SIG-M5 treated with dmso at 0.1 percent for 504 hours (cell line): Measurements from ENCODE around the gene ZNF410.

Experiments used
- DNase-seq: peaks from one replicate; lab custom pipeline; 2025; ENCODE audit not compliant: unreplicated experiment; lab: John Stamatoyannopoulos, UW

Gene ZNF410

DNA sequence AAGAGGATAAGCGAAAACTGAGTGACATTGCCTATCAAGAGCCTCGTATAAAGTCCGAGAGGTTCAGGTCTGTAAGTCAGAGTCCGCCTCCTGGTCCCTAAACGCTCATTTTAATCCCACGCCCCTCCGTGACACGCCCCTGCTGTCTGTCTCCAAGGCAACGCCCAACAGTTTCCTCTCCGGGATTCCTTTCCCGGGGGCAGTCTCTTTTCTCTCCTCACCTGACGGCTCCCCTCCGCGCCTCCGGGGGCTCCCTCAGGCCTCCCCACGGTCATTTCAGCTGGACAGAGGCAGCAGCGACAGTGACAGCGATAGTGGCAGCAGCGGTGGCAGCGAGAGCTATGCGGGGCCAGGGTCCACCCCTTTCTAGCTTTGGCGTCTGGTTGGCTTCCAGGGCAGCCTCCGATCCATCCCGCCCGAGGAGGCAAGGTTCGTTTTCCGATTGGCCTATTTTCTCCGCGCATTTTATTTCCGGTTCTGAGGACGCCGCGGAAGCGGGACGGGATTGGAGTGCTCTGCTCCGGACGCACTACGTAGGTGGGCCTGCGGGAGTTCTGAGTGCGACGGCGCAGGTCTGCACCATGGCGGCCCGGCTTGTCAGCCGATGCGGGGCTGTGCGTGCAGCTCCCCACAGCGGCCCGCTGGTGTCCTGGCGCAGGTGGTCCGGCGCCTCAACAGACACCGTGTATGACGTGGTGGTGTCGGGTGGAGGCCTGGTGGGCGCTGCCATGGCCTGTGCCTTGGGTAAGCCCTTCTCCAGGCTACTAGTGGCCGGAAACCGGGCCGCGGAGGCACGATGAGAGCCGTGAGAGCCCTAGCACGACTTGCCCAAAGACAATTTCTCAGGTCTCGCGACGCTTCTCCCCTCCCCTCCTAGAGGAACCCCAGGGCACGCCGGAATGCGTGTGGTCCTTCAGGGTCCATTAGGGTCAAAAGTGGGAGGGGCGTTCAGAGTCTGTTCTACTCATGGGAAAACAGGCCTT is 63.4 kb downstream of the ZNF410 start, which contains the start of the genes COQ6 and FAM161B:
Gene COQ6 (plus strand): TSS at position 551 of the 983 bp plus-strand sequence. CDS start 31 bp downstream, at position 582.
Gene FAM161B (minus strand): TSS at position 343 of the 983 bp plus-strand sequence. CDS start 68 bp downstream, at position 275.
- peak; percentile 97 for DNase-seq

DNA sequence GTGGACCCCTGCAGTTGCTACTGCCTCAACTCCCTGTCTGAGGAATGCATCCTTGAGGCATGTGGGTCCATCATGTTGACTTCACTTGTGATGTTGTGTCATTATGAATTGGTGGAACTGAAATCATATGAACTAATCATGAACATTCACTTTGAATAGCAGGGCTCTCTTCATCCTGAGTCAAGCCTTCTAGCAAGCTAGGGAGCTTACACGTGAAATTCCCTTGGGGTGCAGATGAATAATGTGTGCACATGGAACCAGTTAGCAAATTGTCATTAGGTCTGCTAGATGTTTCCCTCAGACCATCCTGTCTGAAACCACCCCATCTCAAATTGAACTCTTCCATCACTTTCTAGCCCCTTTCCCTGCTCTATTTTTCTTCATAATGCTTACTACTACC is 67.1 kb downstream of the ZNF410 start:
- DNase-seq = no peak

DNA sequence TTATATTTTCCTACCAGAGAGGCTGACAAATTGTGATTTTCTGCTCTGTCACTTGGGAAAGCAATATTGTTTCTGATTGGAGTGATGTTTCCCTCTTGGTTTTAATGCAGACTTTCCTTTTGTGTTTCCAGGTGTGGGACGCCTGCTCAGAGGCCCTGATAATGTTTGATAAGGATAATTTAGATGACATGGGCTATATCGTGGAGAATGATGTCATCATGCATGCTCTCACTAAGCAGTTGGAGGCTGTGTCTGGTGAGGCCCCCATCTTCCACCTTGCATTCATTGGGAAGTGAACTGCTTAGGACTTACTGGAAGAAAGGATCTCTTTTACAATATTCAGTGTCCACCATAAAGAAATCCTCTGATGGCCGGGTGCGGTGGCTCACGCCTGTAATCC is 69.0 kb downstream of the ZNF410 start:
- DNase-seq = no peak

- no peak for DNase-seq
These were observed 71.9 kb downstream of the ZNF410 start for GRCh38 chr14:73958591-73958990.

- no peak for DNase-seq
These were observed 74.5 kb downstream of the ZNF410 start for GRCh38 chr14:73961192-73961591.

DNA sequence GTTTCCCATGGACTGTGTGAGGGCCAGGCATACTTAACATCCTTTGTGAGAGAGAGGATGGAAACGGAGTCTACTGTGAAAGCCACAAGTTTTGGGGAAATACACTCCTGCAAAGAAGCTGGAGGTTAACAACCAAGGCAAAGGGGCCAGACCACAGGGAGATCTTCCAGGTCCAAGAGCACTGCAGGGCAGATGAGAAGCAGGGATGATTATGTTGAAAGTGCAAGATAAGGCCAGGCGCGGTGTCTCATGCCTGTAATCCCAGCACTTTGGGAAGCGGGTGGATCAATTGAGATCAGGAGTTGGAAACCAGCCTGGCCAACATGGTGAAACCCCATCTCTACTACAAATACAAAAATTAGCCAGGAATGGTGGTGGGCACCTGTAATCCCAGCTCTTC is 78.6 kb downstream of the ZNF410 start:
- DNase-seq = no peak

DNA sequence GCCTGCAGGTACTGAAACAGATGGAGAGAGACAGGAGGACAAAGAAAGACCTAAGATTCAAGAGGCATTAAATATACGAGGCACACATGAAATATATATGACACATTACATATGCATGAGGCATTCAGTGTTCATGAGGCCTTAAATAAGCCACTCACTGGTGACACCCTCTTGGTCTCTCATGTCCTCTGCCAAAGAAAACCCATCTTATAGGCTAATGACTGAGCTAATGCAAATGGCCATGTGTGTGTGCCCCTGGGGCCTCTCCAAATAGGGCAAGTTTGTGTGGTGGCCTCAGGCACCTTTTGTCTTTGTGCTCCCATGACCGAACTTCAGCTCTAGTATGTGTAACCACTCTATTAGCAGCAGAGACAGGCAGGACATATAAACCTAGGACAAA is 82.2 kb downstream of the ZNF410 start:
- DNase-seq = no peak

GRCh38 chr14:73973497-73973896 is 86.8 kb downstream of the ZNF410 start:
- no peak for DNase-seq

DNA sequence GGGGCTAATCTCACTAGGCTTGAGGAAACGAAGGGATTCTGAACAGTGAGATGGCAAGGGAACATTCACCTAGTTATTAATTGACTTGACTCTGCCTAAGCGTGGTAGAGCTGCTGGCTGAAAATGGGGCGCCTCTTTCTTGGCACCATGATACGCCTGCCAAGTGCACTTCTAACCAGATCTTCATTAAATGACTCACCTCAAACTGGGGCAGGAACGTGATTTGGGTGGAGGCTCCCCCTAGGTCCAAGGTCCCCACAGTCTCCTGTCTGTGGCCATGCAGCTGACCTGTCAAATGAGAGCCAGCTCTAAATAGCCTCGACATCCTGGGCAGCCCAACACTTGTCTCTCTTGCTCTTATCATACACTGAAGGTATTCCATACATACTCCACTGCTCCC is 89.5 kb downstream of the ZNF410 start:
- no peak for DNase-seq

GRCh38 chr14:73977896-73978295 is 91.2 kb downstream of the ZNF410 start:
- DNase-seq = peak; percentile 11
